HepG2 (cell line): ENCODE results near the gene MMAA. TPM values are rescaled to one million over a fixed set of nuclear protein-coding genes. Genes with fewer than 3 reads are reported as not detected.

ENCODE experiments used
- ATAC-seq: fragments of 200-7000 bp; cut with Tn5 transposase; 3 replicates; pipeline ENCODE4 v1.9.1; 2020; ENCODE audit warnings: mild to moderate bottlenecking, moderate library complexity
- BruUV-seq: library from RNA; stranded (reverse); fragments of 400-500 nt; replicated peaks from 2 replicates; lab custom pipeline; 2021; lab: Mats Ljungman, UMichigan
- CTCF ChIA-PET: fragments of 300-600 bp; formaldehyde crosslinking; extraction: SDS; loops from one replicate; lab custom pipeline; 2021; ENCODE audit warnings: low total read pairs, inconsistent platforms, low intra/inter-chr PET ratio; lab: Yijun Ruan, JAX
- POLR2A ChIA-PET: fragments of 350-600 bp; sonication (Branson Sonifier 250); formaldehyde crosslinking; loops from one replicate; lab custom pipeline; 2020; ENCODE audit warnings: antibody characterized with exemption, inconsistent platforms; lab: Yijun Ruan, JAX
- DNase-seq: peaks from one replicate; pipeline ENCODE4 v3.0.0-alpha.2; 2015; ENCODE audit warnings: low spot score
- FAIRE-seq: peaks from 3 replicates; lab custom pipeline; 2011; peaks lifted over from hg19 to GRCh38; lab: Jason Lieb, UNC
- H2AFZ ChIP-seq: one replicate; pipeline ENCODE4 v1.6.1; 2011; ENCODE audit warnings: low read length, inconsistent platforms
- H3K27ac ChIP-seq: fragments of 300-600 bp; 3 replicates; pipeline ENCODE4 v1.8.0; 2011; ENCODE audit warnings: mixed run types, mild to moderate bottlenecking, mixed read lengths, low read length, inconsistent platforms; ENCODE audit not compliant: insufficient read depth; ENCODE audit errors: extremely low read length
- H3K27me3 ChIP-seq, 2 experiments: fragments of 200-600 bp in 1 of 2; 2 replicates in 1 of 2; 3 replicates in 1 of 2; pipeline versions ENCODE4 v1.6.0 to v1.8.0; 2011; ENCODE audit warnings: low read length in 2 of 2, mild to moderate bottlenecking in 2 of 2, moderate library complexity in 2 of 2, inconsistent platforms in 1 of 2; ENCODE audit not compliant: insufficient read depth in 2 of 2, control insufficient read depth in 1 of 2
- H3K36me3 ChIP-seq, 2 experiments: fragments of 200-600 bp in 1 of 2; replicated peaks in 1 of 2; 2 replicates in 1 of 2; 3 replicates in 1 of 2; pipeline versions ENCODE4 v1.5.1 to v1.8.0; 2011; ENCODE audit warnings: low read length in 2 of 2, inconsistent platforms in 1 of 2; ENCODE audit not compliant: insufficient read depth in 2 of 2, control insufficient read depth in 1 of 2
- H3K4me1 ChIP-seq: 2 replicates; pipeline ENCODE4 v1.5.1; 2012; ENCODE audit warnings: low read length, inconsistent platforms; ENCODE audit not compliant: insufficient read depth
- H3K4me2 ChIP-seq: 2 replicates; pipeline ENCODE4 v1.6.0; 2011; ENCODE audit warnings: low read depth, low read length, inconsistent platforms
- H3K4me3 ChIP-seq, 3 experiments: fragments of 200-600 bp in 1 of 3; sonication (generic), shearing (Covaris generic) in 1 of 3; replicated peaks in 1 of 3; 2 replicates each; pipeline ENCODE4 v1.5.1; 2011 to 2016; ENCODE audit warnings: low read length in 3 of 3, inconsistent platforms in 2 of 3, low read depth in 2 of 3, mild to moderate bottlenecking in 2 of 3, control low read depth in 1 of 3, mixed read lengths in 1 of 3; ENCODE audit not compliant: insufficient read depth in 1 of 3
- H3K79me2 ChIP-seq: one replicate; pipeline ENCODE4 v1.6.1; 2011; ENCODE audit warnings: low read length, inconsistent platforms; ENCODE audit not compliant: insufficient read depth
- H3K9ac ChIP-seq: 2 replicates; pipeline ENCODE4 v1.6.0; 2011; ENCODE audit warnings: mild to moderate bottlenecking, low read depth, low read length, inconsistent platforms; ENCODE audit not compliant: insufficient read depth
- H3K9me3 ChIP-seq: 2 replicates; pipeline ENCODE4 v1.5.1; 2012; ENCODE audit warnings: mild to moderate bottlenecking, low read length
- H4K20me1 ChIP-seq: 2 replicates; pipeline ENCODE4 v1.6.0; 2011; ENCODE audit warnings: inconsistent platforms, mild to moderate bottlenecking, low read length, moderate library complexity; ENCODE audit not compliant: insufficient read depth
- ATRX ChIP-seq: sonication (generic); formaldehyde crosslinking; IDR thresholded peaks from 2 replicates; pipeline ENCODE4 v1.4.0; 2020; ENCODE audit warnings: missing genetic modification reagents, borderline replicate concordance
- EED ChIP-seq: sonication (generic); formaldehyde crosslinking; IDR thresholded peaks from 2 replicates; pipeline ENCODE4 v1.5.0; 2020; ENCODE audit warnings: mild to moderate bottlenecking, missing genetic modification reagents
- FOXM1 ChIP-seq: sonication (generic); formaldehyde crosslinking; IDR thresholded peaks from 2 replicates; pipeline ENCODE4 v1.5.0; 2020; ENCODE audit warnings: missing genetic modification reagents
- HMGA1 ChIP-seq: sonication (generic); formaldehyde crosslinking; conservative IDR thresholded peaks from 2 replicates; pipeline ENCODE4 v1.4.0; 2020; ENCODE audit warnings: missing genetic modification reagents
- ZNF367 ChIP-seq: sonication (generic); formaldehyde crosslinking; IDR thresholded peaks from 2 replicates; pipeline ENCODE4 v1.4.0; 2020; ENCODE audit warnings: missing genetic modification reagents, borderline replicate concordance
- WGBS: methylation state at CpG from one replicate; pipeline ENCODE4 v1.1.6; 2017; ENCODE audit warnings: low lambda C conversion rate; 5-methylcytosine and 5-hydroxymethylcytosine counted together
- in situ Hi-C: cut with HindIII; loops from 2 replicates; pipeline ENCODE4 v1.10.0; 2017; ENCODE audit warnings: low pct_unique_long_range_greater_than_20kb; ENCODE audit not compliant: extremely low pct_ligation_motif_present
- intact Hi-C: fragments of 100-400 bp; cut with micrococcal nuclease; formaldehyde crosslinking; loops from one replicate; pipeline ENCODE4 v1.10.0; 2022; ENCODE audit not compliant: unreplicated experiment
- polyA plus RNA-seq, 8 experiments: library from polyadenylated mRNA; depleted of rRNA in 3 of 8; stranded (reverse) in 7 of 8; unstranded in 1 of 8; fragments of >200 nt; fragmentation: Illumina TruSeq in 4 of 8; extraction: Trizol in 4 of 8; gene quantifications; 2 replicates each; pipeline versions ENCODE4 v1.2.1 to v1.2.3, GENCODE V29; 2011 to 2016; ENCODE audit warnings: low read depth in 4 of 8, missing spikeins in 1 of 8, mixed read lengths in 1 of 8; ENCODE audit not compliant: insufficient read depth in 1 of 8
- total RNA-seq, 5 experiments: library from RNA; depleted of rRNA; stranded (reverse); fragments of >200 nt; fragmentation: Illumina TruSeq; extraction: Trizol; gene quantifications; 2 replicates each; pipeline ENCODE4 v1.2.3, GENCODE V29; 2016; ENCODE audit warnings: low read depth in 1 of 5

The MMAA gene
- total and polyA plus RNA-seq, 2 of the 13 experiments (the other 11 are each of a cell fraction or from before 2014, with no cell fraction given): 1.3 to 2.8 TPM

DNA sequence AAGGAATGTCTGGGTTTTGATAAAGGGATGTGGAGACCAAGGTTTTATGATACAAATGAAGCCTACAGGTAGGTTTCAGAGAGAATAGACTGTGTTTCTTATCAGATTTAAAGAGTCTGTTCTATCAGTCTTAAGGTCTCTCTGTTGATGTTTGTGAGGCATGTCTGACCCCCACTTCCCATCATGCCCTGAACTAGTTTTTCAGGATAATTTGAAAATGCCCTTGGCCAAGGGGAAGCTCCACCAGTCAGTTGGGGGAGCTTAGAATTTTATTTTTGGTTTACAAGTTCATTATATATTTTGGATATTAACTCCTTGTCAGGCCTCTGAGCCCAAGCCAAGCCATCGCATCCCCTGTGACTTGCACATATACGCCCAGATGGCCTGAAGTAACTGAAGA lies 79.3 kb downstream of the MMAA start:
- DNase-seq (no peak), FAIRE-seq (no peak), ATAC-seq (no peak)
- Histone ChIP-seq H4K20me1 (no peaks in the 10 kb centered on the region), H3K9ac (no peak overlapping the region), H3K36me3 (no peaks in the 10 kb centered on the region), H3K4me3 (no peak overlapping the region), H3K9me3 (no peaks in the 10 kb centered on the region), H3K4me2 (no peak overlapping the region), H3K27ac (no peak overlapping the region), H2AFZ (no peak overlapping the region), H3K4me1 (no peaks in the 10 kb centered on the region), H3K27me3 (no peaks in the 10 kb centered on the region), H3K79me2 (no peaks in the 10 kb centered on the region)
- ChIA-PET CTCF (no interaction called here), POLR2A (no interaction called here)
- intact Hi-C loops: no loop called here
- TF ChIP-seq FOXM1: no peak
- WGBS: 48% methylated on average over 2 of the region's 2 CpGs
- no TSS peak for BruUV-seq
- in situ Hi-C loops: no loop called here

- POLR2A ChIA-PET: no interaction called here
- WGBS: 28% methylated on average over 4 of the region's 4 CpGs
- Histone ChIP-seq H3K4me1 (no peaks in the 10 kb centered on the region), H3K79me2 (no peaks in the 10 kb centered on the region), H3K9me3 (no peaks in the 10 kb centered on the region), H3K9ac (no peak overlapping the region), H2AFZ (no peak overlapping the region), H3K4me2 (no peak overlapping the region), H3K27me3 (0 out of 5 replicates have a peak, but pooled peaks cover 0 to 7% of the 10 kb centered on the region in 2 experiments), H3K27ac (no peak overlapping the region), H3K4me3 (no peak overlapping the region), H3K36me3 (no peaks in the 10 kb centered on the region), H4K20me1 (no peaks in the 10 kb centered on the region)
- no TSS peak for BruUV-seq
- CTCF ChIA-PET: no interaction called here
- TF ChIP-seq HMGA1 (CRISPR knock-in tag) (no peak), EED (no peak), ATRX (no peak), ZNF367 (CRISPR knock-in tag) (no peak)
- no peak for FAIRE-seq
- no peak for DNase-seq
- no peak for ATAC-seq
- intact Hi-C loops: no loop called here
- in situ Hi-C loops: no loop called here
Measured at GRCh38 chr4:145703850-145704497, 84.8 kb downstream of the MMAA start.
